Forelimb muscle (tissue), 1 donor: Measurements from ENCODE around the gene NRDC. TPM values are rescaled to one million over a fixed set of nuclear protein-coding genes. Genes with fewer than 3 reads are reported as not detected.
"Not testable (repeated sequence)": the region's sequence is repeated elsewhere in the genome, so short reads cannot be mapped to it uniquely, and the experiment has no call there.

Experiments
- DNase-seq: peaks from one replicate; pipeline ENCODE4 v3.0.0-alpha.2; 2013; ENCODE audit warnings: low read depth
- polyA plus RNA-seq: library from polyadenylated mRNA; unstranded; fragments of 120-200 nt; gene quantifications from one replicate; pipeline ENCODE4 v1.2.1, GENCODE V29; 2013; ENCODE audit not compliant: insufficient read length

Gene NRDC
- polyA plus RNA-seq, 1 donor, result 137 TPM

GRCh38 chr1:51897699-51898031, 19.1 kb upstream of the NRDC start:
- no peak for DNase-seq

- DNase-seq, result not testable (repeated sequence)
These were observed 16.2 kb upstream of the NRDC start for GRCh38 chr1:51894748-51895147.

GRCh38 chr1:51878308-51878615, 265 bp downstream of the NRDC start:
- no peak for DNase-seq

GRCh38 chr1:51877434-51878307, 856 bp downstream of the NRDC start:
- DNase-seq, result no peak

GRCh38 chr1:51875836-51876235, 2.7 kb downstream of the NRDC start:
- DNase-seq, result no peak

GRCh38 chr1:51875291-51875772, 3.2 kb downstream of the NRDC start:
- no peak for DNase-seq

- not testable (repeated sequence) for DNase-seq
These were observed 5.3 kb downstream of the NRDC start for GRCh38 chr1:51873270-51873669.

GRCh38 chr1:51871351-51871975, 7.1 kb downstream of the NRDC start:
- no peak for DNase-seq

GRCh38 chr1:51870603-51871350, 7.8 kb downstream of the NRDC start:
- DNase-seq, result no peak

- no peak for DNase-seq
These were observed 10.9 kb downstream of the NRDC start for GRCh38 chr1:51867479-51868232.

- DNase-seq, result no peak
These were observed 15.1 kb downstream of the NRDC start for GRCh38 chr1:51863384-51863783.

- no peak for DNase-seq
These were observed 16.9 kb downstream of the NRDC start for GRCh38 chr1:51861669-51862068.

GRCh38 chr1:51859735-51860134, 18.8 kb downstream of the NRDC start:
- no peak for DNase-seq

- DNase-seq, result no peak
These were observed 19.2 kb downstream of the NRDC start for GRCh38 chr1:51859333-51859732.

GRCh38 chr1:51858892-51859291, 19.6 kb downstream of the NRDC start:
- no peak for DNase-seq

- DNase-seq, result no peak
These were observed 21.8 kb downstream of the NRDC start for GRCh38 chr1:51856745-51857144.

- DNase-seq, result no peak
These were observed 22.9 kb downstream of the NRDC start for GRCh38 chr1:51855624-51856023.

GRCh38 chr1:51853360-51853759, 25.2 kb downstream of the NRDC start:
- no peak for DNase-seq

GRCh38 chr1:51851882-51852396, 26.6 kb downstream of the NRDC start:
- no peak for DNase-seq

GRCh38 chr1:51850420-51851223, 27.9 kb downstream of the NRDC start:
- no peak for DNase-seq
